Skeletal muscle cell (primary cell): Measurements from ENCODE around the gene PRKCB.

Source experiments
- DNase-seq: peaks from one replicate; pipeline ENCODE4 v3.0.0-alpha.2; 2010; ENCODE audit warnings: low read depth
- H3K4me3 ChIP-seq: 2 replicates; pipeline ENCODE4 v1.5.1; 2011; ENCODE audit warnings: low read depth, mild to moderate bottlenecking, control low read depth, low read length, moderate library complexity

PRKCB gene

DNA sequence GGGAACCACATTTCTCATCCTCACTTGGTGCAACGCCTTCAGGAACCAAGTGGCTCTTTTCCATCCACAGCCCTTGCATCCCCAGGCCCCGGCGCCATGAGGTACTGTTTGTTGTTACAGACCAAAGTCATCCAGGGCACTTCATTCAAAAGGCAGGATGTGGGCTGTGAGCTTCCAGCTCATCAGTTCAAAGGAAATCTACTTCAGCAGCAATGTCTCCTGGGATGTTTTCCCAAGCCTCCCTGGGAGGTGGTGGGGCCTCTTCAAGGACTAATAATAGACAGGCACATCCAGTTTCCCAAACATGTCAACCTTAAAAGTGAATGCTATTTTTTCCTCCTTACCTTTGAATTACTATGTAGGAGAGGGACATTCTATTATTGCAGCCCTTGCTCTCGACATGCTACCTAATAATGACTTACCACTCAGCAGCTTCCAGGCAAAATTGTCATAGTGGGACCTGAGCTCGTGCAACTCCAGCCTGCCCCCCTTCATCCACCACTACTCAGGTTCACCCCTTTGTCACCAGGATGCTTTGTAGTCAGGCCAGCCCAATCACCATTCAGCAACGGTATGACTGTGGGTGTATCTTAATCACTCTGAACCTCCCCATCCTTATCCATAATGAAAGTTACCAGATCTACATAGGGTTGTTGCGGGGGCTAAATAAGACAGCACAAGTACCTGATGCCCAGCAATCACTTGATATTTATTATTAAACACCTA lies 1.7 kb upstream of the PRKCB start:
- H3K4me3 ChIP-seq, result no peak overlapping the region
- no peak for DNase-seq

DNA sequence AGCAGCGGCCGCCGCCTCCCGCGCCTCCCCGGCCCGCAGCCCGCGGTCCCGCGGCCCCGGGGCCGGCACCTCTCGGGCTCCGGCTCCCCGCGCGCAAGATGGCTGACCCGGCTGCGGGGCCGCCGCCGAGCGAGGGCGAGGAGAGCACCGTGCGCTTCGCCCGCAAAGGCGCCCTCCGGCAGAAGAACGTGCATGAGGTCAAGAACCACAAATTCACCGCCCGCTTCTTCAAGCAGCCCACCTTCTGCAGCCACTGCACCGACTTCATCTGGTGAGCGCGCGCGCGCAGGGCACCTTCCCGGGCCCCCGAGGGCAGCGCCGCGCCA lies 258 bp downstream of the PRKCB start:
- DNase-seq, result no peak
- peak overlapping the region; percentile 23 for H3K4me3 ChIP-seq

DNA sequence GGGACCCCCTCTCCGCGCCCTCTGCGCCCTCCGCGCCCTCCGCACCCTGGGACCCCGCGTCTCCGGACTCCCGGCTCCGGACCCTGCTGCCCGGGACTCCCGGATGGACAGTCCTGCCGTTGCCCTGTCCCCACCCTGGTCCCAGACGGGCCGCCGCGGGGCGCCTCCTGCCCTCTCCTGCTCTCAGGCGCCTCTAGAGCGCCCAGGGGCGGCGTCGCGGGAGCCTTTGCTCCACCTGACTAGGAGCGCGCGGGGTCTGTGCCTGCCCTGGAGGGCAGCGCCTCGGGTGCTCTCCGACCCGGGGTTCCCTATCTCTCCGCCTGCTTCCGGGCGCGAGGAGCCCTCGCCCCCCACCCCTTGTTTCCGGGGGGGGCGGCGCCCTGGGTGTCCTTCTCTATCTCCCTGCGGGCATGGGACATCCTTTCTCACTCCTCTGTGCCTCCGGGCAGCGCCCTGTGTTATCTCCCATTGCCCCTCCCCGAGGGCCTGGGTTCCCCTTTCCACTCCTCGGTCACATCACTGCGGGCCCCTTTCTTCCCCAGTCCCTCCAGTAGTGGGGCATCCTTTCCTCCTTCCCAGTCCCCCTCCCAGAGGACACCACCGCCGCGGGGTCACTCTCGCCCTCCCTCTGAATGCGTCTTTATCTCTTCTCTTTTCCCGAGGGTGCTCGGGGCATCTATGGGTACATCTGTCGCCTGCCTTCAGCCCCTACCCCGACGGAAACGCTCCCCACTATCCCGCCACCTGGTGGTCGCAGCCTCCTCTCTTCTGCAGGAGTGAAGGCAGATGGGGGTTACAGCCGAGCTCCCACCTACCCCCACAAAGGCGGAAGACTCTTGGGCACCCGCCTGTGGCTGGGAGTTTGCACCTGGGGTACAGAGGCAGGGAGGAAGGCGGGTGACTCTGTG lies 875 bp downstream of the PRKCB start:
- H3K4me3 ChIP-seq, result peak overlapping the region; percentile 23
- no peak for DNase-seq

DNA sequence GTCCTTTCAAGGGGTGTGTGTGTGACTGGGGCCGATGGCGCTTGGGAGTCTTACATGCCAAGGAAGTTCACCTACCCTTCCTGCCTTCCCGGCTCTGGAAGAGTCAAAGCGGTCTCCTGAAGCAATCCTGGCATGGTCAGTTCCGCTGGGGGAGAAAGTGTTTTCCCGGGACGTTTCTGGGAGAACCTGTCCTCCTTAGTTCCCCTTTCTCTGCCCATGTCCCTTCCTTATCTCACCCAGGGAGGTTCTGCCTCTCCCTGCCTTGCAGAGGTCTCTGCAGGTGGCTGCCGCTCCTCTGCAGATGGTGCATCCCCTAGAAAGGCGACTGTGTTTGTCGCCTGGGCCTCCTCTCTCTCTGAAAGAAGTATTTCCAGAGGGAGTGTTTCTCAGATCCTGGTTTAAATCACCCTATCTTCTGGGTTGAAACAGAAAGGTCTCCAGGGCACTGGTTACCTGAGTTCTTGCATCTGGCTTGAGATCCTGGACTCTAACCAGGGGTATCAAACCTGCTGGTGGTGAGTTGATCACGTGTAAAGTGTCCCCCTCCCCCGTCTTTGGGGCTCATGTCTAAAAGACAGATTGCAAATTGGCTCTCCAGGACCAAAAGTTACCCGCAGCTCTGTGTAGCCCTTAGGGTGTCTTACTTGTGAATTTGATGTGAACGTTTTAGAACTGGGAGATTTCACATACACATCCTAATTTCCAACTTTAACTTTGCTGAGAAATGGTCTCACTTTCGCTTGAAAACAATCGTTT lies 1.9 kb downstream of the PRKCB start:
- no peak for DNase-seq
- H3K4me3 ChIP-seq, result no peak overlapping the region

DNA sequence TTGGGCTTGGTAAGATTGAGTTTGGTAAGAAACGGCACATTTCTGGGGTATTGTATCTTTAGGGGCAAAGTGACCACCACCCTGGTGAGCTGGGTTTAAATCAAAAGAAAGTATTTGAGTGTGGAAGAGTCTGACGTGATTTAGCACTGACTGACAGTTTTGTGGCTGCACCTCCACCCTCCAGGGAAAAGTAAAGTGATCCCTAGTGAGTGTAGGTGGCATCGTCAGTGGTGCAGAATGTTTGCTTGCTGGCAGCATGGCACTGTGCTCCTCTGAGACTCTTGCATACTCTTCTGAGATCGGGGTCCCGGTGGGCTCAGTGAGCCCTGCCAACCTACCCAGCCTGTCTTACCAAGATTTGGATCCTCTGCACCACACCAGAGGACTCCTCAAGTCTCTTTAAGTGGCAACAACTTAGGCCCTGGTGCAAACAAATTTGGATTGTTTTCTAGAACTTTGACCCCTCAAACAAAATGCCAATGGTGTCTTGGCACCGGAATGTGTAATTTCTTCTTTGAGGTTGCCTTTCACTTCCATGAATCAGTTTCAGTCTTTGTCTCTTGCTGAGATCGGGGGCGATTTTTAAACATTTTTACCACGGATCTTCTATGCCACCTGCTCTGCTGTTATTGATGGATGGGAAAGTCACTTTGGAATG lies 2.8 kb downstream of the PRKCB start:
- no peak overlapping the region for H3K4me3 ChIP-seq
- no peak for DNase-seq

DNA sequence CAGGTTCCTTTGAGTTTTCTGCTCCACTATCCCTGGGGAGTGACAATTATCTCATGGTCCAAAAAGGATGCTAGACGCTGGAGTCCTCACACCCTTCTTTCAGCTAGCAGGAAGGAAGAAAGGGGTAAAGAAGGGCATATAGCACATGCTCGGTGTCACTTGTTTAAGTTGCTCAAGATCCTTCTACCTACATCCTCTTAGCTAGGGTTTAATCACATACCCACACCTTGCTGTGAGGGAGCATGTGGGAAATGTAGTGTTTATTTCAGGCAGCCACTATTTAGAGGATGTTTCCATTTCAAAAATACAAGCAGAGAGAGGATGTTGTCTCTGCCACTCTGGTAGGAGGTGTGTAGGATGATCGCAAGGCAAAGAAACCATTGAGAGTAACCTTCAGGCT lies 4.5 kb downstream of the PRKCB start:
- H3K4me3 ChIP-seq, result no peak overlapping the region

DNA sequence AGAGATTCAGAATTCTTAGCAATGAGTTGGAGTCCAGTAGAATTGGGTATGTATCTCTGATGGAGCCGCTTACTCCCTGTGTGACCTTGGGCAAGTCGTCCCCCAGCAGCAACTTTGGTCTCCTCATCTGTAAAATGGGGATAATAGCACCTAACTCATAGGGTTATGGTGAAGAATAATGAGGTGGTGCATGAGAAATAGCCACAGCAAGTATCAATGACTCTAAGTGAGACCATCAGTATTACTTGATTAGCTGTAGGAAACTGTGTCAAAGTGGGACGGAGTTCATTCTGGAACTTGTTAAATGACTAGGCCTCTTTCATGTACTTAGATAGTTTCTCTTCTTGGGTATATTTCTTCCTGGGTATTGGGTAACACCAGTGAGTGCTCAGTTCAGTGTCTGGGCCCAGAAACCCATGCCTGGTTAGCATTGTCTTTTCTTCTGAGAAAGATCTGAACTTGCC lies 6.4 kb downstream of the PRKCB start:
- H3K4me3 ChIP-seq, result no peak overlapping the region
- DNase-seq, result no peak

More for the DNA sequence above, 4.5 kb downstream of the PRKCB start:
- no peak for DNase-seq

DNA sequence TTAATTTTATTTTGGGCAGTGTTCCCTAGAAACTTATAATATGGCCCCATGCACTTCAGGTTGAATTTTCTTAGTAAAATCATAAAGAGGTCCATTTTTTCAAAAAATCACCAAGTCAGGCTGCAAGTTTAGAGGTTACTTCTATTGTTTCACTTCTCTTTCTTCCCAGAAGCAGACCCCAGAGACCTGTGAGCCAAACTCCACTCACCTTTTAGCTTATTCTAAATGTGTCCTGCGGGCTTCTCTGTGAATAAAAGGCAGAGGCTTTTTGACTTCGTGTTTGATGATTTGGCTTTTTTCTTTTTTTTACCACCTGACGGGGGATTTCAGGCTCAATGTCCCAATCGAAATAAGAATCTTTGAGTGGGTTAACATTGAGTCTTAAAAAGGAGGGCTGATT lies 7.4 kb downstream of the PRKCB start:
- DNase-seq, result no peak
- no peak overlapping the region for H3K4me3 ChIP-seq

DNA sequence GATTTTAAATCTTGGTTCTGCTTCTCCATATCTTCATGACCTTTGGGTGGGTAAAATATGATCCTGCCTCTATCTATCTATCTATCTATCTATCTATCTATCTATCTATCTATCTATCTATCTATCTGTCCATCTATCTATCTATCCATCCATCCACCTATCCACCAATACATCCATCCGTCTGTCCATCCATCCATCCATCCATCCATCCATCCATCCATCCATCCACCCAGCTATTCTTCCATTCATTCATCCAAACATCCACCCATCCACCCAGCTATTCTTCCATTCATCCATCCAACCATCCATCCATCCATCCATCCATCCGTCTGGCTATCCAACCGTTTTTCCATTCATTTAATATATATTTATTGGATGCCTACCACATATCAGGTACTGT lies 11.5 kb downstream of the PRKCB start:
- no peak overlapping the region for H3K4me3 ChIP-seq
- DNase-seq, result no peak

DNA sequence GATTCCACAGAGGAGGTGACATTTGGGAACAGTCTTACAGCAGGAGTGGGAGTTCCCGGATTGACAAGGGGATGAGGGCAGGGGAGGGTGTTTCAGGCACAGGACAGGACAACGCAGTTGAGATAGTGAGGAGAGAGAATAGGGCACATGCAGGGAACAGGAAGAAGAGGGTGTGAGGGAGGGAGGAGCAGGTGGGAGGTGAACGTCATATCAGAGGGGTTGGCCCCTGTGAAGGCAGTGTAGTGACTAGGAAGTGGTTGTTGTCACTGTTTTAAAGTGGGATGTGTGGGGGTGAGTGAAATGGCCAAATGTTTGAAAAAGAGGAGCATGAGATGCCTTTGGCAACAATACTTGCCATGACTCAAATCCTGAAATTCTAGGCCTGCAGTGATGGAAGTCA lies 12.2 kb downstream of the PRKCB start:
- H3K4me3 ChIP-seq, result no peak overlapping the region
- DNase-seq, result no peak

DNA sequence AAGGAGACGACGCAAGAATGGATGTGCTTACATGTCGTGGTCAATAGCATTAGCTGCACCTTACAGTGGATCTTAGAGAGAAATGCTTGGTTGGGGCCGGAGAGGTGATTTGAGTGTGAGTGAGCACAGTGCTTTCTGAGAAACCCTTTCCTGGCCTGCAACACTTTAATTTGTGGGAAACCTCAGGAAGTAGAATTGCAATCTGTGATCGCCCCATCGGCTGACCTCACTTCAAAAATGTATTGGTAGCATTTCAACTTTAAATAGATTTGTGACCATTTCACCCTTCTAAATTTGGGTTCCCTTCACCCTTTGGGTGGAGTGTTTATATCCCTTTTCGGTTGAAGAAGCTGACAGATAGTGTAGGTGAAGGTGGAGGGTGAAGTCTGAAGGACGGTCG lies 13.2 kb downstream of the PRKCB start:
- DNase-seq, result no peak
- no peak overlapping the region for H3K4me3 ChIP-seq

DNA sequence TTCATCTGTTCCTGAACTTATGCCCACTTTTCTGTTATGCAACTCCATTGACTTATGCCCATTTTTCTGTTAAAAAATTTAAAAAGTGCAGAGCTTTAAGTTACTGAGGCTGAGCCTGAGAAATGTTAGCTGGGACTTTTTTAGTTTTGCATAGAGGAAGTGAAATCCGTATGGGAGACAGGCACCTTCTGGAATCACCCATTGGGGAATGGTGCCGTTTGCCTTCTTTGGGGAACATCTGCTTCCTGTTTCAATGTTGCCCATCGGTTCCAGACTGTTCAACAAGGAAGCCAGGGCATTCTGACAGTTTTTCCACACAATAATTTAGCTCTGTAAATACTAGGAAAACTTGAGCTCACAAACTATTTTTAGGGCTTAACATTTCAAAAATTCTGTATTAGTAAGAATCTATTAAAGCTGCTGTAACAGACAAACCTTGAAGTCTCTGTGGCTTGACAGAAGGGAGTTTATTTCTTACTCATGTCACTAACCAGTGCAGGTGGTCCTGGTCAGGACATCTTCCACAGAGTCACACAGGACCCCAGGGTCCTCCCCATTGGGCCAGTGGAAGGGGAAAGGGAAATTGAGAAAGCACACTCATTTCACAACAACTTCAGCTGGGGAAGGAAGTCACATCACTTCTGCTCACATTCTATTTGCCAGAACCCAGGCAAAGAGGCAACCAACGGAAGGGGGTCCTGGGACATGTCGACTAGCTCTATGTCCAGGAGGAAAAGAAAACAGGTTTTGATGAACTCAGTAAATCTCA lies 17.2 kb downstream of the PRKCB start:
- DNase-seq, result no peak
- H3K4me3 ChIP-seq, result no peak overlapping the region

DNA sequence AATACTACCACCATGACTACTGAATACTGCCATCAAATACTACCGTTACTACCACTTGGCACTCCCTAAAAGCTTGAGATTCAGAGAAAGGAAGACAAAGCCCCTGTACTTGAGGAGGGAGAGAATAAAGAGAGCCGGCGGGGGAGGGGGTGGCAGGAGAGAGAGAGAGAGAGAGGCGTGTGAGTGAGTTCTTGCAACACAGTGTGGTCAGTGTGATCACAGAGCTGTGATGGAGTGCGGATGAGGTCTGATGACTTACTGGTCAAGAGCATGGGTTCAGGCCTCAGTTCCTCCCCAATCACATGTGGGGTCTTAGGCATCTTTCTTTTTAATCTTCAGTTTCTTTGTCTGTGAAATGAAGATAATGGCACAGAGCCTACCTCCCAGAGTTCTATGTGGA lies 19.2 kb downstream of the PRKCB start:
- no peak overlapping the region for H3K4me3 ChIP-seq
- DNase-seq, result no peak

DNA sequence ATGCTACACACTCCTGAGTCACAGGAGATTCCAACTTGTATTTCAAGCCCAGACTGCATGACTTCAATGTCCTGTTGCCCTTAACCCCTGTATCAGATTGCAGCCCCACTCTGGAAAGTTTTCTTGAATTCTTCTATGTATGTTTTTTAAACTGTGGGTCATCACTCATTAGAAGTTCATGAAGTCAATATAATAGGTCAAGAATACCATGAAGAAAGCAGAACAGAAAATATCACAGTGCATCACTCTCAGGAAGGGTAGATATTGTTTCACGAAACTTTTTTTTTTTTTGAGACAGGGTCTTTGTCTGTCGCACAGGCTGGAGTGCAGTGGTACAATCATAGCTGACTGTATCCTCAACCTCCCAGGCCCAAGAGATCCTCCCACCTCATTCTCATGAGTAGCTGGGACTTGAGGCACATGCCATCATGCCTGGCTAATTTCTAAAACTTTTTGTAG lies 20.5 kb downstream of the PRKCB start:
- no peak for DNase-seq
- no peak overlapping the region for H3K4me3 ChIP-seq

DNA sequence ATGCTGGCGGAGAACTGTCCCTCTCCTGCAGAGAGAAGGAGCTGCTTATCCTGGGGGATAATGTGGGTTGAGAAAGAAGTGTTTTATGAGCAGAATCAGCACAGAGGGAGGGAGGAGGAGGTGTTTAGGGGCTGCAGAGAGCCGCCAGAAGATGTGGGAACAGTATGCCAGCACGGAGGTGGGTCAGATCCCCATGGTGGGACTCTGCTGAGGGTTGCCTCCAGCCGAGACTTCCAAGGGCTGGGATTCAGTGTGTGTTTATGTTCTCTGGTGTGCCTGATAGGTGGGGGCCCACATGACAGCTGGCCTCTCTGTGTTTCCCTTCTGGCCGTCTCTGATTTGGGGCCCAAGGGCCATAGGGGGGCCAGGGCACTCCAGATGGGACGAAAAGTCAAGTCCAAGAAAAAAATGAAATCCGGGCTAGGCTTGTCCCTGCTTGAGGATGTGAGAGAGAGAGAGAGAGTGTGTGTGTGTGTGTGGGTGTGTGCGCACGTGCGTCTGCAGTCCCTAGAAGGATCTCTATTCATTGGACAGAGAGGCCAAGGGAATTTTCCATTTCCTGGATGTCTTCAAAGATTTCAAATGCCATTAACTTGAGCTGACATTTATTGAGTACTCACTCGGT lies 21.6 kb downstream of the PRKCB start:
- no peak for DNase-seq

DNA sequence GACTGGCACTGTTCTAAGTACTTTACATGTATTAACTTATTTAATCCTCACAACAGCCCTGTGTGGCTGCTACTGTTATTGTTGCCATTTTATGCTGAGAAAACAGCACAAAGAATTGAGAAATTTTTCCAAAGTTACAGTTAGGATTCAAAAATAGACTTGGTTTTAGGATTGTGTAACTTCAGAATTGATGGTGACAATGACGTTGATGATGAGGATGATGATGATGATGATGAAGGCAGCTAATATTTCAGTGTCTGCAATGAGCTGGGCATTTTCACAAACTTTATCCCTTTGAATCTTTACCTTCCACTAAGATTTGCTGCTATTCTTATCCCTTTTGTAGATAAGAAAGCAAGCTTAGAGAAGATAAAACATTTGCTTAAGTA lies 22.1 kb downstream of the PRKCB start:
- H3K4me3 ChIP-seq, result no peak overlapping the region
- DNase-seq, result no peak

More for the DNA sequence above, 21.6 kb downstream of the PRKCB start:
- no peak overlapping the region for H3K4me3 ChIP-seq

DNA sequence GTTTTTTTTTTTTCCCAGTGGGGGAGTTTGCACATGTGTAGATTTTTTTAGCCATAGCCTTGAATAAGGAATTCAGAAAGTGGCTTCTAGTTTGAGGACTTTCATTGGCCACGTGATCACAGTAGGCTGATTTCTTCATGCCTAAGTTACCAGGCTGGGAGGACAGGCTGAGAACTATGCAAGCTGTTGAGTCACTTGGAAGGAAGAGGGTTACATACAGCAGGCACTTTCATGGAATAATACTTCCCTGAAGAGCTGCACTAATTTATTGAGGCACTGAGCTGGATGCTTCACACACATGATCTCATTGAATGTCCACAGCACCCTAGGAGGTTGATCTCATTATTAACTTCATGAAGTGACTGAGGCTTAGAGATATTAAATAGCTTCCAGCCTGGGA lies 22.8 kb downstream of the PRKCB start:
- H3K4me3 ChIP-seq, result no peak overlapping the region
- no peak for DNase-seq

DNA sequence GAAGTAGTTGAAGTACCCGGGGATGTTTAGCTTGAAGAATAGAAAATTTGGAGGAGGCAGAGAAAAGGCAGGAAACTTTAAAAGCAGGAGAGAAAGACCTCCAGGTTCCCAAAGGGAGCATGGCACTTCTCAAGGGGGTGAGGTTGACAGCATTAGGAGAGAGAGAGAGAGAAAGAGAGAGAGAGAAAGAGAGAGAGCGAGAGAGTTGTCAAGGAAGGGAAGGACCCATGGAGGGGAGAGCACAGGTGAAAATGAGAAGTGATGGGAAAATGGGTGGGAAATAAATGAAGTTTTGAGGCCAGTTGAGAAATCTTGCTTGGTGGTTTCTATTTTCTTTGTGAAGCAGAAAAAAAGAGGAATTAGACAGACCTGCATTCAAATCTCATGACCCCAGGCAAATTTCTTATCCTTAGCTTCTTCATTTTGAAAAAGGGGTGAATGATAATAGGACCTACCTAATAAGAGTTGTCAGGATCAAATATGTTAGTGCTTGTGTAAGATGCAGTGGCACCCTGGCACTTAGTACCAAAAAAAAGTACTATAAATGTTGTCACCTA lies 24.0 kb downstream of the PRKCB start:
- no peak for DNase-seq
- H3K4me3 ChIP-seq, result no peak overlapping the region
